Measurements from ENCODE around the gene SNRNP35. TPM values are rescaled to one million over a fixed set of nuclear protein-coding genes. Genes with fewer than 3 reads are reported as not detected.

SNRNP35 gene
- total RNA-seq, 2 experiments from 2014 or later = 18.4 to 25.4 TPM

GRCh38 chr12:123494124-123494851 lies 36.3 kb downstream of the SNRNP35 start:
- Mint-ChIP-seq H3K36me3 (ENCODE audit: low read depth) (no peaks in the 10 kb centered on the region), H3K9me3 (no peaks in the 10 kb centered on the region), H3K4me3 (no peak overlapping the region), H3K4me1 (ENCODE audit: low read depth) (no peaks in the 10 kb centered on the region), H3K27me3 (no peaks in the 10 kb centered on the region), H3K27ac (no peak overlapping the region)
- intact Hi-C loops (cut with micrococcal nuclease) = no loop called here
- DNase-seq = no peak
- CTCF ChIA-PET = no interaction called here
- POLR2A ChIA-PET = interaction anchor here (0.6 to 0.7 kb wide), 2 partner anchors 11 to 190 kb away, joined by 3 to 4 read pairs; no protein-coding TSS in a partner anchor
- ATAC-seq = no peak
- TF ChIP-seq CTCF (IDR thresholded peaks at IDR 0.05) = no peak

- DNase-seq (no peak), ATAC-seq (no peak)
- ChIA-PET POLR2A (interaction anchor here (0.6 kb wide), 1 partner anchor 134 kb away, joined by 4 read pairs; no protein-coding TSS in a partner anchor), CTCF (interaction anchor here (1.2 to 2.0 kb wide), 2 partner anchors 11 to 38 kb away, joined by 3 to 5 read pairs; no protein-coding TSS in a partner anchor)
- Mint-ChIP-seq H3K27me3 (no peaks in the 10 kb centered on the region), H3K36me3 (ENCODE audit: low read depth) (no peaks in the 10 kb centered on the region), H3K27ac (no peak overlapping the region), H3K4me1 (ENCODE audit: low read depth) (no peaks in the 10 kb centered on the region), H3K9me3 (no peaks in the 10 kb centered on the region), H3K4me3 (no peak overlapping the region)
- TF ChIP-seq CTCF (IDR thresholded peaks at IDR 0.05) = no peak
- intact Hi-C loops (cut with micrococcal nuclease) = no loop called here
These were observed 39.1 kb downstream of the SNRNP35 start for GRCh38 chr12:123497065-123497464.

- TF ChIP-seq CTCF (IDR thresholded peaks at IDR 0.05) = no peak
- no peak overlapping the region for H3K4me3 Mint-ChIP-seq
- no peaks in the 10 kb centered on the region for H3K27me3 Mint-ChIP-seq
- no peak for ATAC-seq
- no peak for DNase-seq
- ChIA-PET CTCF (interaction anchor here (1.2 kb wide), 1 partner anchor 10 kb away, joined by 3 read pairs; no protein-coding TSS in a partner anchor), POLR2A (no interaction called here)
- H3K36me3 Mint-ChIP-seq (ENCODE audit: low read depth) = no peaks in the 10 kb centered on the region
- no peaks in the 10 kb centered on the region for H3K4me1 Mint-ChIP-seq (ENCODE audit: low read depth)
- intact Hi-C loops (cut with micrococcal nuclease) = no loop called here
- no peak overlapping the region for H3K27ac Mint-ChIP-seq
- H3K9me3 Mint-ChIP-seq = no peaks in the 10 kb centered on the region
These were observed 40.3 kb downstream of the SNRNP35 start for GRCh38 chr12:123498126-123498825.

- intact Hi-C loops (cut with micrococcal nuclease) = no loop called here
- POLR2A ChIA-PET = no interaction called here
- no peaks in the 10 kb centered on the region for H3K4me1 Mint-ChIP-seq (ENCODE audit: low read depth)
- TF ChIP-seq CTCF (IDR thresholded peaks at IDR 0.05) = no peak
- H3K9me3 Mint-ChIP-seq = no peaks in the 10 kb centered on the region
- H3K4me3 Mint-ChIP-seq = no peak overlapping the region
- DNase-seq = no peak
- no peaks in the 10 kb centered on the region for H3K36me3 Mint-ChIP-seq (ENCODE audit: low read depth)
- no peak overlapping the region for H3K27ac Mint-ChIP-seq
- CTCF ChIA-PET = no interaction called here
- H3K27me3 Mint-ChIP-seq = no peaks in the 10 kb centered on the region
- no peak for ATAC-seq
These were observed 41.4 kb downstream of the SNRNP35 start for GRCh38 chr12:123499332-123499731.

GRCh38 chr12:123502163-123502704 lies 44.3 kb downstream of the SNRNP35 start:
- Mint-ChIP-seq H3K27ac (no peak overlapping the region), H3K4me3 (no peak overlapping the region), H3K27me3 (no peaks in the 10 kb centered on the region), H3K4me1 (ENCODE audit: low read depth) (no peaks in the 10 kb centered on the region), H3K9me3 (no peaks in the 10 kb centered on the region), H3K36me3 (ENCODE audit: low read depth) (no peaks in the 10 kb centered on the region)
- intact Hi-C loops (cut with micrococcal nuclease) = no loop called here
- CTCF ChIA-PET = no interaction called here
- ATAC-seq = no peak
- POLR2A ChIA-PET = no interaction called here
- no peak for TF ChIP-seq CTCF (IDR thresholded peaks at IDR 0.05)
- no peak for DNase-seq

Measured in activated CD8-positive, alpha-beta T cell treated with anti-CD3 and anti-CD28 coated beads for 36 hours (primary cell).